ENCODE results near the gene MARCHF10. TPM values are rescaled to one million over a fixed set of nuclear protein-coding genes. Genes with fewer than 3 reads are reported as not detected.

MARCHF10 gene
- total RNA-seq, 6 donors from 2014 or later, result 0.72 to 7.2 (median 3.2) TPM

GRCh38 chr17:62824290-62825131 lies 16.4 kb upstream of the MARCHF10 start:
- no peak overlapping the region for H3K4me3 ChIP-seq

GRCh38 chr17:62823111-62823893 lies 15.2 kb upstream of the MARCHF10 start:
- TF ChIP-seq EP300 (IDR thresholded peaks at IDR 0.05) (no peak), POLR2A (IDR thresholded peaks at IDR 0.05) (no peak), POLR2AphosphoS5 (IDR thresholded peaks at IDR 0.05) (no peak), CTCF (IDR thresholded peaks at IDR 0.05) (no peak)
- 65 to 75% methylated on average over 8 of the region's 8 CpGs for WGBS, 2 donors
- no peaks in the 10 kb centered on the region for H3K9me3 ChIP-seq
- H3K4me1 ChIP-seq, result peaks cover 11 to 16% (median 13%) of the 10 kb centered on the region in 4 donors
- H3K36me3 ChIP-seq, result no peaks in the 10 kb centered on the region
- H3K27ac ChIP-seq, result no peak overlapping the region
- peak in 1 of 2 donors; percentile 42 for DNase-seq
- no peak overlapping the region for H3K4me3 ChIP-seq
- no peak for ATAC-seq (ENCODE audit: low FRiP score in 2 of 2)
- H3K27me3 ChIP-seq, result no peaks in the 10 kb centered on the region

More at GRCh38 chr17:62824290-62825131, 16.4 kb upstream of the MARCHF10 start:
- DNase-seq (no peak), ATAC-seq (ENCODE audit: low FRiP score in 2 of 2) (no peak)
- Histone ChIP-seq H3K4me1 (peaks cover 7 to 13% (median 9%) of the 10 kb centered on the region in 4 donors), H3K9me3 (no peaks in the 10 kb centered on the region), H3K27ac (no peak overlapping the region), H3K36me3 (no peaks in the 10 kb centered on the region), H3K27me3 (no peaks in the 10 kb centered on the region)
- WGBS, 2 donors, result 81 to 83% methylated on average over 7 of the region's 7 CpGs
- TF ChIP-seq POLR2AphosphoS5 (IDR thresholded peaks at IDR 0.05) (no peak), EP300 (IDR thresholded peaks at IDR 0.05) (no peak), CTCF (IDR thresholded peaks at IDR 0.05) (no peak), POLR2A (IDR thresholded peaks at IDR 0.05) (no peak)

- Histone ChIP-seq H3K4me3 (no peak overlapping the region), H3K27me3 (no peaks in the 10 kb centered on the region), H3K9me3 (no peaks in the 10 kb centered on the region), H3K4me1 (peaks cover 11 to 15% (median 12%) of the 10 kb centered on the region in 4 donors), H3K36me3 (no peaks in the 10 kb centered on the region), H3K27ac (no peak overlapping the region)
- DNase-seq (no peak), ATAC-seq (ENCODE audit: low FRiP score in 2 of 2) (no peak)
- WGBS, 2 donors, result 75 to 76% methylated on average over 11 of the region's 11 CpGs
- TF ChIP-seq EP300 (IDR thresholded peaks at IDR 0.05), result no peak
- no peak for TF ChIP-seq CTCF (IDR thresholded peaks at IDR 0.05)
- TF ChIP-seq POLR2A (IDR thresholded peaks at IDR 0.05), result no peak
- TF ChIP-seq POLR2AphosphoS5 (IDR thresholded peaks at IDR 0.05), result no peak
Measured at GRCh38 chr17:62822080-62822904, 14.2 kb upstream of the MARCHF10 start.

- H3K27ac ChIP-seq, result no peak overlapping the region
- no peaks in the 10 kb centered on the region for H3K9me3 ChIP-seq
- H3K36me3 ChIP-seq, result no peaks in the 10 kb centered on the region
- ATAC-seq (ENCODE audit: low FRiP score in 2 of 2) (no peak), DNase-seq (no peak)
- H3K4me3 ChIP-seq, result no peak overlapping the region
- peaks cover 11 to 15% (median 12%) of the 10 kb centered on the region in 4 donors for H3K4me1 ChIP-seq
- WGBS, 2 donors, result 80 to 82% methylated on average over 15 of the region's 15 CpGs
- TF ChIP-seq POLR2AphosphoS5 (IDR thresholded peaks at IDR 0.05) (no peak), CTCF (IDR thresholded peaks at IDR 0.05) (no peak), EP300 (IDR thresholded peaks at IDR 0.05) (no peak), POLR2A (IDR thresholded peaks at IDR 0.05) (no peak)
- H3K27me3 ChIP-seq, result no peaks in the 10 kb centered on the region
Measured at GRCh38 chr17:62821189-62822079, 13.3 kb upstream of the MARCHF10 start.
